NCI-H1105 (cell line): Measurements from ENCODE around the gene PCCA.
"Not testable (repeated sequence)": the region's sequence is repeated elsewhere in the genome, so short reads cannot be mapped to it uniquely, and the experiment has no call there.

ENCODE experiments used
- DNase-seq: peaks from one replicate; lab custom pipeline; 2025; lab: John Stamatoyannopoulos, UW

PCCA gene

DNA sequence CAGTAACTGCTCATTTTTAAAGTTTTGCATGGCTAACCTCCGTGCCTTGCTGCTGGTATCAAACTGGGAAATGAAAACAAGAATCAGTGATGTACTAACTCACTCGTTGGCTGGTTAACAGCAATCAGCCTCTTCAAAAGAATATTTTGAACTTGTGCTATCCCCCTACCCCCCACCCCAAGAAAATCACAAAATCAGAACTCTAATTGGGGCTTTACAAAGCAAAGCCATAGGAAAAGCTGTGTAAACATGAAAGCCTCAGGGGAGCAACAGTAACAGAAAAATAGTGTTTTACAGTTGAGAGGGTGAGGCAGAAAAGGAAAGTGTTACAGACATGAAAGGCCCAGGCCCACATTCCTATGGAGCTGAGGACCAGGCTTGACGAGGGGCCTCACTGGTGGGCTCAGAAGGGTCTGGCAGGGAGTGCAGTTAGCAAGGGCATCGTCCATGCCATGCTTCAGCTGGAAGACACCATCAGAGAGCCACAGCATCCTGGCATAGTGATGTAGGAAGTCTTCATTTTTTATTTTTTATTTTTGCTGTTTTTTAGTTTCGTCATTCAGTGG, 217.6 kb downstream of the PCCA start:
- DNase-seq: no peak

GRCh38 chr13:100314132-100314910, 225.4 kb downstream of the PCCA start:
- DNase-seq: no peak

GRCh38 chr13:100315522-100315921, 226.6 kb downstream of the PCCA start:
- DNase-seq: no peak

GRCh38 chr13:100318473-100318872, 229.6 kb downstream of the PCCA start:
- not testable (repeated sequence) for DNase-seq

DNA sequence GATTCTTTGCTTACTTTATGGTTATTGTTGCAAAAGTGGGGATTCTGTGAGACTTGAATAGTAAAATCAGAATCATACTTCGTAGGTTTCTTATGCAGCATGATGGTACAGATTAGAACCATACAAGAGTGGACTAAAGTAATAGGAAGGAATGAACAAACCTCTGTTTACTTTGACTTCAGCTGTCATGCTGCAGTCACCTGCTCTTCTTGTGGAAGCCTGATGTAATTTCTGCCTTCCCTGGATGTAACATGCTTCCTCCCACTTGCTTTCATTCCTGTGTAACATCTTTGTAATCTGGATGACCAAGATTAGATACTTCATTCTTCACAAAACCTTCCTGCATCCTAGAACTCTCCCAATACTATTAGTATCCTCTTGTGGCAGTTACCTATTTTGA, 235.0 kb downstream of the PCCA start:
- no peak for DNase-seq

- DNase-seq: no peak
These were observed 241.8 kb downstream of the PCCA start for GRCh38 chr13:100330662-100331061.

DNA sequence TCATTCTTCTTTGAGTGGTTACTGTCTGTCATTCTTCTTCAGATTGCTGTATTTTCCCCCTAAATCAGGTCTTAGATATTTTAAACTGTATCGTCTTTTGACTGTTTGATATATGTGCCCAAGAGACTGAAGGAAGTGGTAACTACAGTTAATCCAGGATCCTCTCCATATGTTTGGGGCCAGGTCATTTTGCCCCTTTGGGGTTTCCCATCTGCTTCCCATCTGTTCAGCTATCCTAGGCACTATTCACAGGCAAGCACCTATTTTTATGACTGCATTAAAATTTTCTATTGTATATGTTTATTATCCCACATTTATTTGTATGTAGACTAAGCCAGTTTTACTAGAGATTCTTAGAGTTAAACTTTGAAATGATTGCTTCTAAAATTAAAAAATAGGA, 244.2 kb downstream of the PCCA start:
- DNase-seq: no peak

- DNase-seq: no peak
These were observed 245.3 kb downstream of the PCCA start for GRCh38 chr13:100334214-100334613.

- no peak for DNase-seq
These were observed 248.1 kb downstream of the PCCA start for GRCh38 chr13:100336795-100337516.

- no peak for DNase-seq
These were observed 249.4 kb downstream of the PCCA start for GRCh38 chr13:100338275-100338674.

DNA sequence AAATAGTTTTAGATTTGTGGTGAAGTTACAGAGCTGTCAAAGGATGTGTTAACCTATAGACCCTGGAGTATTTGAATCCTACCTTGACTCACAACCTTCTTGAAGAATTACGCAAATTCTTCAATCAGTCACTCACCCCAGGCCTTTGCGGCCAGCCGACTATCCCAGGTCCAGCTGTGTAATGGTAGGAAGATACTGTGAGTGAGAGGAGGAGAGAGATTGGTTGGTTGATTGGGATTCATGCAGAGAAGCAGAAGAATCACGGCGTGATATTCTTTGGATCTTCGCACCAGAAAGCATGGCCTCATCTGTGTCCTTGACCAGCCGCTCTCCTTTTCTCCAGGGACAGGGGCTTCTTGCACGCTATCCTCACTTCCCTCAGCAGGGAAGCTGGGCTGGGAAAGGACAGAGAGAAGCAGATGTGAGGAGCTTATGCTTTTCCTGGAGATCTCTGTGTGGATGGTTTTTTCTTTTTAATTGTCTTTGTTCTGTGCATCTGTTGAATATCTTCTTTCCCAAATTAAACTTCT, 250.6 kb downstream of the PCCA start:
- DNase-seq: no peak

DNA sequence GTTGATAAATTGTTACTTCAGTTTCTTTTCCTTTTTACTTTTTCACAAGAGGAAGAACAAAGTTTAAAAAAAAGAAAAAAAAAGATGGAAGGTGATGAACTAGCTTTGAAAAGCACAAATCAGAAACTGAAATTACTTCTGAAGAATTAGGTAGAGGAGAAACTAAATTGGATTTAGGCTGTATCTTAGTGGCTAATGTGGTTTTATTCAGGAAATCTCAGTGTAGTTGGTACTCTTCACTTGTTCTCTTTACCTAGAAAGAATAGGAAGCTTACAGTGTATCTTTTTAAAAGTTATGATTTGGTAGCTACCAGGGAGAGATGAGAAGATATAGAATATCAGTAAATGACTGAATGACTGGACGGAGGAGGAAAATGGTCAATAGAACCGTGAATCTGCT, 252.0 kb downstream of the PCCA start:
- no peak for DNase-seq

DNA sequence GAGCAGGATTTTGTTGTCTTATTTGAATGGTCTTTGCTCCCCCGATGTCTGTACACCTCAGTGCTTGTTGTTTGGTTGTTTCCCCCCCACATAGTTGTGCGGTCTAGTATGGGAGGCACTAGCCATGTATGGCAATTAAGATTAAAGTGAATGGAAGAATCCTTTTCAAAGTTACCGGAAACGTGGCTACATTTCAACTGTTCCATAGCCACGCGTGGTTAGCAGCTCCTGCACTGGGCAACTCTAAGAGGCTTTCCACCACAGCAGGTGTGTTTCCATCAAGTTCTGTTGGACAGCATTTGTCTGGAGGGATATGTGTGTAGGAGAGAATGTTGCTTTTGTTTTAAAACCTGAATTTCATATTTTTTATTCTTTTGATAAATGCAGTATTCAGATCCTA, 252.4 kb downstream of the PCCA start:
- no peak for DNase-seq

DNA sequence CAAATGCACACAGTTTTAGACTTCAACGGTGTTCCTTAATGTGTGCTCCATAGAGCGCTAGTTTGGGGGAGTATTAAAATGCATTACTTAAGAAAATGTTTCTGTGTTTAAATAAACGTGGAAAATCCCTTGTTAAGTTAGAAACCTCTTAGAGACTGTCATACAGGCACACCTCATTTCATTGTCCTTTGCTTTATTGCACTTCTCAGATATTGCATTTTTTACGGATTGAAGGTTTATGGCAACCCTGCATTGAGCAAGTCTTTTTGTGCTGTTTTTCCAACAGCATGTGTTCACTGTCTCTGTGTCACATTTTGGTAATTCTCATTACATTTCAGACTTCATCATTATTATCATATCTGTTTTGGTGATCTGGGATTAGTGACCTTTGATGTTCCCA, 255.7 kb downstream of the PCCA start:
- no peak for DNase-seq

DNA sequence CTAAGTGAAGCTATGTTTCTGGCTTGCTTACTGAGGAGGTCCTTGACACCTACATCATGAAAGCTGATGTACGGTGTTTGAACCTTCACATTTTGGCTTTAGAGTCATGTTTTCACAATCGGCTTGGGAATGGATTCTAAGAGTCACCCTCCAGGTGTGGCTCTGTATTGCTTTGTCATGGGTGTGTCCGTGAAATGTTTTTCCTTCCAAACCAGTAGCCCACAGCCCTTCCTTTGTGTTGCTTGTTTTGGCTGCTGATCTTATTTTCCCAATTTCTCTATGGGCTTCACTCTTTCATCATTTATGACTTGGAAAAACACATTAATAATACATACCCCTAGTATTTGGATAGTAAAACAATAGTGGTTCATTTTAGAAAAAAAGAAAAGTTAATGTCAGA, 259.1 kb downstream of the PCCA start:
- DNase-seq: no peak

GRCh38 chr13:100349594-100349993, 260.7 kb downstream of the PCCA start:
- no peak for DNase-seq

DNA sequence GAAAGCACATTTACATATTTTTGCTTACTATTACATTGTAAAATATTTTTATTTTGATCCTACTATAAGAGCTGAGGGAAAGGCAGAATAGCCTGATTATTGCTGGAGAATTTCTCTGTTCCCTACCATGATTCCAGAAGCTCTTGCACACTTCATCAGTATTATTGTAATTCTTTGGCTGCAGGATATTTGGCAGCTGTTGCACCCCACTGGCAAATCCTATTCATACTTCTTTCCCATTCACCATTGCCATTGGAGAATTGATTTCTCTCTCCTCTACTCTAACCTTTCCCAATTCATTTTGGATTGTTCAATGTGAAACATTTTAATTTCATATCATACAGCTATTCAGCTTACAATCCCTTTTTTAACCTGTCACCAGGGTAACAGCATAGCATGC, 261.7 kb downstream of the PCCA start:
- DNase-seq: no peak

GRCh38 chr13:100356426-100356825, 267.5 kb downstream of the PCCA start:
- no peak for DNase-seq

- DNase-seq: no peak
These were observed 268.0 kb downstream of the PCCA start for GRCh38 chr13:100356889-100357288.

DNA sequence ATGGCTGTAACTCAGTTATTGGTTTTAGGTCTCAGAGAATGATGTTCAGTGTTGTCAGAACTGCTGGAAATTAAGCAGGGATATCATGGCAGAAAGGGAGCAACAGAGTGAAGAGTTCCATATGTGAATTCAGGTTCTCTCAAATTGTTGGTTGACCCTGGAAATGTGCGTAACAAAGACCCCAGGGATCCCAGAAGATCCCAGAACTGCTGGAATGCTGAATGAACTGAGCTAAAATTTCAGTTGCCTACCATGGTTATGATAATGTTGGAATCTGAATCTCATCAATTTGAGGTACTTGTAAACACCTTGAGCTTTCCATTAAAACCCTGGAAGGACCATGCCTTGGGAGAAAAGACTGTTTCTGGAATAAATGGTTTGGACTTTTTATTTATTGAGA, 268.9 kb downstream of the PCCA start:
- DNase-seq: no peak

- DNase-seq: no peak
These were observed 272.6 kb downstream of the PCCA start for GRCh38 chr13:100361504-100361903.

GRCh38 chr13:100362371-100362770, 273.5 kb downstream of the PCCA start:
- no peak for DNase-seq

DNA sequence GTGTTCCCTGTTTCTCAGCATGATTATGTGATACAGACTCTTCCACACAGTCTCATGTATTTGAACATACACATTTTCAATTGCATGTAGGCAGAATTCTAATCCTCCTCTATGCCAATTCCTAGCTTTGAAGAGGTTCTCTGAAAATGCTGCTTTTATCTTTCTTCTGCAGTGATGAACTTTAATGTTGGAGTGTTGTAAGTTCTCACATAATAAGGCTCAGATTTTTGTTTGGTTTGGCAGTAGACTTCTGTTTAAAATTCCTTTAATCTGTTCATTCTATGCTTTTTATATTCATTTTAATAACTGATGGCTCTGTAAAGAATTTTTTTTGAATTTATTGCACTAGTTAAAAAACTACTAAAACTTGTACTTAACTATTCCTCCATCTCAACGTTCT, 273.9 kb downstream of the PCCA start:
- no peak for DNase-seq
